ENCODE measurements around the gene USP48.

GRCh38 chr1:21724570-21724969 is 58.4 kb downstream of the USP48 start:
- TF ChIP-seq POLR2AphosphoS5 (IDR thresholded peaks at IDR 0.05), result no peak
- TF ChIP-seq CTCF (IDR thresholded peaks at IDR 0.05), result no peak
